ENCODE measurements around the gene SOX15. TPM values are rescaled to one million over a fixed set of nuclear protein-coding genes. Genes with fewer than 3 reads are reported as not detected.

SOX15 gene
- total and polyA plus RNA-seq, 10 of the 15 experiments (the other 5 are each of a cell fraction or from before 2014, with no cell fraction given) = 0.06 to 0.53 (median 0.16) TPM; not detected in 2

- TF ChIP-seq, protein P1, sequence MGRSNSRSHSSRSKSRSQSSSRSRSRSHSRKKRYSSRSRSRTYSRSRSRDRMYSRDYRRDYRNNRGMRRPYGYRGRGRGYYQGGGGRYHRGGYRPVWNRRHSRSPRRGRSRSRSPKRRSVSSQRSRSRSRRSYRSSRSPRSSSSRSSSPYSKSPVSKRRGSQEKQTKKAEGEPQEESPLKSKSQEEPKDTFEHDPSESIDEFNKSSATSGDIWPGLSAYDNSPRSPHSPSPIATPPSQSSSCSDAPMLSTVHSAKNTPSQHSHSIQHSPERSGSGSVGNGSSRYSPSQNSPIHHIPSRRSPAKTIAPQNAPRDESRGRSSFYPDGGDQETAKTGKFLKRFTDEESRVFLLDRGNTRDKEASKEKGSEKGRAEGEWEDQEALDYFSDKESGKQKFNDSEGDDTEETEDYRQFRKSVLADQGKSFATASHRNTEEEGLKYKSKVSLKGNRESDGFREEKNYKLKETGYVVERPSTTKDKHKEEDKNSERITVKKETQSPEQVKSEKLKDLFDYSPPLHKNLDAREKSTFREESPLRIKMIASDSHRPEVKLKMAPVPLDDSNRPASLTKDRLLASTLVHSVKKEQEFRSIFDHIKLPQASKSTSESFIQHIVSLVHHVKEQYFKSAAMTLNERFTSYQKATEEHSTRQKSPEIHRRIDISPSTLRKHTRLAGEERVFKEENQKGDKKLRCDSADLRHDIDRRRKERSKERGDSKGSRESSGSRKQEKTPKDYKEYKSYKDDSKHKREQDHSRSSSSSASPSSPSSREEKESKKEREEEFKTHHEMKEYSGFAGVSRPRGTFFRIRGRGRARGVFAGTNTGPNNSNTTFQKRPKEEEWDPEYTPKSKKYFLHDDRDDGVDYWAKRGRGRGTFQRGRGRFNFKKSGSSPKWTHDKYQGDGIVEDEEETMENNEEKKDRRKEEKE (IDR thresholded peaks at IDR 0.05) = no peak
Observed at GRCh38 chr17:7611635-7612293, 21.9 kb upstream of the SOX15 start (continued).

DNA sequence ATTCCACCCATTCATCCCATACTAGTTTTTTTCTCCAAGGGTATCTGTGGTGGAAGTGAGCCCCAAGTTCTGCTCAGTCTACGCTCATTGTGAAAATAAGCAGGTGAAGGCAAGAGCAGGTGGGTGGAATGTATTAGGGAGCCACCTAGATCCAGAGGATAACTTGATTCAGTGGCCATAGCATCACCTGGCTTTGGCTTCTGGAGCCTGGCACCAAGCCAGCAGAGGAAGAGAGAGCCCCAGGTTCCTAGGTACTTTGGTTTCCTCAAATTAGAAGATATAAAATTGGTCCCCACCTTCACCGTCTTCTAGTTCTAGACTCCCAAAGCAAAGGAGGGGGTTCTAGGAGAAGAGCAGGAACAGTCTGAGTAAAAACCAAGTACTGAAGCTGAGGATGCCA, 20.7 kb upstream of the SOX15 start:
- Histone ChIP-seq H3K9ac (ENCODE audit: control insufficient read depth, insufficient read depth, low read length) (no peak overlapping the region), H3K9me3 (replicated peaks; ENCODE audit: control insufficient read depth, insufficient read depth, low read length) (no peaks in the 10 kb centered on the region), H3K36me3 (ENCODE audit: control insufficient read depth in 2 of 2, insufficient read depth in 2 of 2, low read length in 1 of 2) (peaks cover 0 to 7% of the 10 kb centered on the region in 2 experiments; a peak in 1 of 4 replicates), H3K27me3 (replicated peaks in 1 of 2; ENCODE audit: control insufficient read depth in 2 of 2, insufficient read depth in 2 of 2, low read length in 1 of 2) (no peaks in the 10 kb centered on the region), H2AFZ (ENCODE audit: control insufficient read depth, low read depth, low read length) (no peak overlapping the region), H3K4me1 (ENCODE audit: control insufficient read depth, insufficient read depth, low read length) (peaks cover 4% of the 10 kb centered on the region; the same call in 1 of the 2 replicates), H3K4me3 (no peak overlapping the region), H4K20me1 (ENCODE audit: control insufficient read depth, insufficient read depth) (no peaks in the 10 kb centered on the region; the same call in 1 of the 2 replicates), H3K79me2 (ENCODE audit: control insufficient read depth, insufficient read depth, low read length) (peaks cover 31% of the 10 kb centered on the region), H3K27ac (ENCODE audit: control insufficient read depth, insufficient read depth) (no peak overlapping the region), H3K4me2 (ENCODE audit: control insufficient read depth, insufficient read depth) (no peak overlapping the region)
- intact Hi-C loops (cut with micrococcal nuclease; ENCODE audit: unreplicated experiment) = loop anchor here (5.0 kb wide), 1 partner anchor 77 kb away; the partner anchor contains the start of genes TP53 and WRAP53
- ATAC-seq = no peak
- DNase-seq (ENCODE audit: low read depth, low spot score) = no peak
- 93% methylated on average over 2 of the region's 2 CpGs for WGBS (ENCODE audit: insufficient coverage, insufficient replicate concordance, low lambda C conversion rate, missing lambda C conversion rate)
- ChIA-PET POLR2A (interaction anchor here (0.6 to 2.6 kb wide), 3 partner anchors 17 to 553 kb away, joined by 5 to 8 read pairs (median 7); partner anchors contain the start of gene SAT2), RAD21 (ENCODE audit: unreplicated experiment) (no interaction called here), SMC1A (ENCODE audit: uncharacterized antibody, unreplicated experiment) (interaction anchor here (1.2 to 2.9 kb wide), 4 partner anchors 17 to 37 kb away, joined by 3 to 12 read pairs (median 3); partner anchors contain the start of genes MPDU1 and SAT2), CTCF (interaction anchor here (1.0 to 3.6 kb wide), 4 partner anchors 22 to 77 kb away, joined by 3 to 18 read pairs (median 4); partner anchors contain the start of genes MPDU1, TP53 and WRAP53)
- no peak for FAIRE-seq
- TF ChIP-seq NR2C2 (IDR thresholded peaks at IDR 0.05; ENCODE audit: borderline replicate concordance, control insufficient read depth, insufficient read length, low read depth) (no peak), ELK1 (IDR thresholded peaks at IDR 0.05; ENCODE audit: low read depth, low read length) (no peak), RAD21 (IDR thresholded peaks at IDR 0.05; ENCODE audit: insufficient read depth, low read depth, low read length) (no peak), HSF1 (IDR thresholded peaks at IDR 0.05; ENCODE audit: low read depth, low read length) (no peak)
- in situ Hi-C loops (cut with MboI) = no loop called here
- TSS peak; percentile 6 for BruUV-seq (replicated peaks)
